ENCODE data around the gene OR10G3. TPM values are rescaled to one million over a fixed set of nuclear protein-coding genes. Genes with fewer than 3 reads are reported as not detected.
A peak's percentile ranks its signal among the peaks of the same experiment; 100 is the strongest.

Gene OR10G3
- total RNA-seq, 1 experiment from 2014 or later: not detected

DNA sequence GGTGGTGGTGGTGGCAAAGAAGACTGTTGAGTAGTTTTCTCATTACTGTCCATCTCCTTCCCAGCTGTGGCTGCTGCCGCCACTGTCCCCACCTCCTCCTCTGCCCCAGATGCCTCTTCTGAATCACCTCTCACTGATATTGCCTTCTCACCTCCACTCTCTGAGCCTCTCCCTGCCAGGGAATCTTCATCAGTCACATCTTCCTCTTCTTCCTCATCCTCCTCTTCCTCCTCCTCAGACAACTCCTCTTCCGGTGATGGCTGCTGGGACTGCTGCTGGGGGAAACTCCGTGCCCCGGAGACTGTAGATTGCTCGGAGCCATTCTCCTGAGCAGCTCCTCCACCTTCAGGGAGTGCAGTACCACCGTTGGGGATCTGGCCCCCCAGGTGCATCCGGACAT is 56.7 kb downstream of the OR10G3 start:
- WGBS (ENCODE audit: extremely low coverage, insufficient read length, low lambda C conversion rate): no CpG with 5 or more reads among the region's 7 CpGs
- no peak overlapping the region for H3T11ph ChIP-seq (ENCODE audit: low read length)
- no peak overlapping the region for H4K5ac ChIP-seq (ENCODE audit: insufficient read length, low read depth, low read length)
- no peak overlapping the region for H2AK5ac ChIP-seq (ENCODE audit: insufficient read length, low read length)
- no peak overlapping the region for H3K56ac ChIP-seq (ENCODE audit: insufficient read length, low read depth, low read length)
- peaks cover 15% of the 10 kb centered on the region for H3K79me1 ChIP-seq (ENCODE audit: insufficient read depth, low read depth, low read length, poor library complexity, severe bottlenecking)
- peaks cover 9% of the 10 kb centered on the region; the same call in 1 of the 2 replicates for H3K79me2 ChIP-seq (ENCODE audit: insufficient read depth, low read length)
- no peaks in the 10 kb centered on the region for H3K27me3 ChIP-seq (ENCODE audit: insufficient read depth, low read length)
- H2BK12ac ChIP-seq (ENCODE audit: insufficient read length, low read depth, low read length): no peak overlapping the region
- Mint-ChIP-seq H3K9me3 (no peaks in the 10 kb centered on the region), H3K4me3 (peak overlapping the region; percentile 29 to 55), H3K27me3 (ENCODE audit: low read depth) (no peaks in the 10 kb centered on the region), H3K36me3 (ENCODE audit: insufficient read depth in 1 of 3, low read depth in 3 of 3) (peaks cover 45 to 61% (median 54%) of the 10 kb centered on the region in 3 experiments), H3K27ac (peak overlapping the region; percentile 75 to 94 (median 91); a peak in 5 of 7 replicates), H3K4me1 (peaks cover 69% of the 10 kb centered on the region in 2 experiments)
- TF ChIP-seq, protein P1, sequence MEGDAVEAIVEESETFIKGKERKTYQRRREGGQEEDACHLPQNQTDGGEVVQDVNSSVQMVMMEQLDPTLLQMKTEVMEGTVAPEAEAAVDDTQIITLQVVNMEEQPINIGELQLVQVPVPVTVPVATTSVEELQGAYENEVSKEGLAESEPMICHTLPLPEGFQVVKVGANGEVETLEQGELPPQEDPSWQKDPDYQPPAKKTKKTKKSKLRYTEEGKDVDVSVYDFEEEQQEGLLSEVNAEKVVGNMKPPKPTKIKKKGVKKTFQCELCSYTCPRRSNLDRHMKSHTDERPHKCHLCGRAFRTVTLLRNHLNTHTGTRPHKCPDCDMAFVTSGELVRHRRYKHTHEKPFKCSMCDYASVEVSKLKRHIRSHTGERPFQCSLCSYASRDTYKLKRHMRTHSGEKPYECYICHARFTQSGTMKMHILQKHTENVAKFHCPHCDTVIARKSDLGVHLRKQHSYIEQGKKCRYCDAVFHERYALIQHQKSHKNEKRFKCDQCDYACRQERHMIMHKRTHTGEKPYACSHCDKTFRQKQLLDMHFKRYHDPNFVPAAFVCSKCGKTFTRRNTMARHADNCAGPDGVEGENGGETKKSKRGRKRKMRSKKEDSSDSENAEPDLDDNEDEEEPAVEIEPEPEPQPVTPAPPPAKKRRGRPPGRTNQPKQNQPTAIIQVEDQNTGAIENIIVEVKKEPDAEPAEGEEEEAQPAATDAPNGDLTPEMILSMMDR (conservative IDR thresholded peaks at IDR 0.05): no peak
- H2BK15ac ChIP-seq (ENCODE audit: low read depth, low read length): no peak overlapping the region
- no peak overlapping the region for H3K4ac ChIP-seq (ENCODE audit: low read depth, low read length)
- no peak overlapping the region for H3K23ac ChIP-seq (ENCODE audit: insufficient read length, low read depth, low read length)
- no peak overlapping the region for H2BK120ac ChIP-seq (ENCODE audit: low read depth, low read length, poor library complexity, severe bottlenecking)
- no peak overlapping the region for H3K18ac ChIP-seq (ENCODE audit: insufficient read length, low read depth, low read length)
- no peak overlapping the region for H3K14ac ChIP-seq (ENCODE audit: insufficient read depth, low read length)
- H3K9me3 ChIP-seq (ENCODE audit: control insufficient read depth, low read depth, low read length): no peaks in the 10 kb centered on the region
- peaks cover 8% of the 10 kb centered on the region for H3K23me2 ChIP-seq (ENCODE audit: insufficient read length, low read depth, low read length, poor library complexity, severe bottlenecking)
- H4K91ac ChIP-seq (ENCODE audit: insufficient read length, low read depth, low read length): no peak overlapping the region
- DNase-seq: no peak
- H2BK20ac ChIP-seq (ENCODE audit: low read depth, low read length, poor library complexity, severe bottlenecking): no peak overlapping the region
- H2BK5ac ChIP-seq (ENCODE audit: insufficient read length, low read length): no peak overlapping the region
- no peak overlapping the region for H4K8ac ChIP-seq (replicated peaks; ENCODE audit: insufficient read length, low read depth, low read length)
- peak overlapping the region; percentile 40 for H3K4me2 ChIP-seq (ENCODE audit: insufficient read depth, insufficient read length, low read length)
- H3K4me1 ChIP-seq (ENCODE audit: insufficient read depth, low read length): peaks cover 13% of the 10 kb centered on the region; the same call in 1 of the 2 replicates
- no peak overlapping the region for H2AFZ ChIP-seq (ENCODE audit: low read length)
- H4K20me1 ChIP-seq (ENCODE audit: control insufficient read depth, insufficient read depth, insufficient read length): no peaks in the 10 kb centered on the region
- no peak overlapping the region for H3K27ac ChIP-seq (ENCODE audit: insufficient read length, low read depth, low read length)
- H3K9ac ChIP-seq (ENCODE audit: extremely low read depth, insufficient read length, low read length): no peak overlapping the region

All from H9 (cell line).